T-helper 17 cell (primary cell): ENCODE results near the gene ATE1. TPM values are rescaled to one million over a fixed set of nuclear protein-coding genes. Genes with fewer than 3 reads are reported as not detected.
"Not testable (repeated sequence)": the region's sequence is repeated elsewhere in the genome, so short reads cannot be mapped to it uniquely, and the experiment has no call there.

ENCODE experiments used
- ATAC-seq: fragments of 150-1000 bp; cut with Tn5 transposase; 2 replicates; pipeline ENCODE4 v1.10.0; 2021; ENCODE audit warnings: mild to moderate bottlenecking, moderate library complexity
- DNase-seq, 3 donors: peaks; one replicate each; pipeline versions ENCODE4 v3.0.0 to v3.0.0-alpha.2; 2020 to 2021
- H3K9me3 ChIP-seq: one replicate; pipeline ENCODE4 v1.7.0; 2013; ENCODE audit warnings: low read length, mild to moderate bottlenecking; ENCODE audit not compliant: control insufficient read depth, poor library complexity, severe bottlenecking
- H3K27ac Mint-ChIP-seq: one replicate; pipeline ENCODE4 v1.8.0; 2022; ENCODE audit warnings: mild to moderate bottlenecking, moderate library complexity, mixed read lengths
- H3K27me3 Mint-ChIP-seq: one replicate; pipeline ENCODE4 v1.8.0; 2022; ENCODE audit warnings: mixed read lengths
- H3K36me3 Mint-ChIP-seq: one replicate; pipeline ENCODE4 v1.8.0; 2022; ENCODE audit warnings: low read depth, mixed read lengths
- H3K4me1 Mint-ChIP-seq: one replicate; pipeline ENCODE4 v1.8.0; 2022; ENCODE audit warnings: mild to moderate bottlenecking, mixed read lengths
- H3K4me3 Mint-ChIP-seq: one replicate; pipeline ENCODE4 v1.8.0; 2022; ENCODE audit warnings: mild to moderate bottlenecking, moderate library complexity, mixed read lengths
- total RNA-seq, 4 donors: library from RNA in 2 of 4; stranded (reverse) in 2 of 4; gene quantifications; one replicate each; pipeline ENCODE4 v1.2.3 and lab custom pipeline; 2022 to 2026

ATE1 gene
- total RNA-seq (10 to 100 TPM; 23.2 to 23.4 TPM), total RNA-seq (lab: John Stamatoyannopoulos, UW) (49.5 to 51.0 reads per million in 2 donors)

GRCh38 chr10:121927841-121928527 is at the start of gene ATE1:
Gene ATE1 (minus strand): TSS chr10:121928031. CDS start chr10:121927949, 82 bp downstream.
- H3K36me3 Mint-ChIP-seq: peaks cover under 1% of the 10 kb centered on the region
- peak within 1 kb of the TSS; percentile 89 for H3K4me3 Mint-ChIP-seq
- ATAC-seq: peak; percentile 98

DNA sequence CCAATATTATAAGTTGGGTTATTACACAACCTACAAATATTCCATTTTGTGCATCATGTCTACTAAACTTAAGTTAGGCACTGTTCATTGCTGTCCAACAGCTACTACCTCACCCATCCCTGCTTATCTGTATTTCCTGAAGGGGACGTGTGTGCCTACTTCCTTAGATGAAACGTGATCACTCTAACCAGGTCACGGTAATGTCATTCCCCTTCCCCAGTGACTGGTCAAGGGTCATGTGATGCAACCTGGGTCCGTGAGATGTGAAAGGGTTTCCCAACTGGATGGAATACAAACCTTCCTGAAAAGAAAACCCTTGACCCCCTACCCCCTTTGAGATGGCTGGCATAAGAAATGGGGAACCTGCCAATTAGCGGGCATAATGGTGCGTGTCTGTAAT is 48.8 kb upstream of the ATE1 start:
- DNase-seq (no peak), ATAC-seq (no peak)
- no peaks in the 10 kb centered on the region for H3K9me3 ChIP-seq
- no peaks in the 10 kb centered on the region for H3K36me3 Mint-ChIP-seq
- H3K4me1 Mint-ChIP-seq: peaks cover 12% of the 10 kb centered on the region
- peak overlapping the region; percentile 7 for H3K4me3 Mint-ChIP-seq
- no peaks in the 10 kb centered on the region for H3K27me3 Mint-ChIP-seq
- H3K27ac Mint-ChIP-seq: no peak overlapping the region

More at GRCh38 chr10:121927841-121928527, at the start of gene ATE1:
- Mint-ChIP-seq H3K4me1 (peaks cover 22% of the 10 kb centered on the region), H3K27me3 (no peaks in the 10 kb centered on the region), H3K27ac (peak within 1 kb of the TSS; percentile 91)
- peak; percentile 77 to 81 (median 77) for DNase-seq
- H3K9me3 ChIP-seq: no peaks in the 10 kb centered on the region

DNA sequence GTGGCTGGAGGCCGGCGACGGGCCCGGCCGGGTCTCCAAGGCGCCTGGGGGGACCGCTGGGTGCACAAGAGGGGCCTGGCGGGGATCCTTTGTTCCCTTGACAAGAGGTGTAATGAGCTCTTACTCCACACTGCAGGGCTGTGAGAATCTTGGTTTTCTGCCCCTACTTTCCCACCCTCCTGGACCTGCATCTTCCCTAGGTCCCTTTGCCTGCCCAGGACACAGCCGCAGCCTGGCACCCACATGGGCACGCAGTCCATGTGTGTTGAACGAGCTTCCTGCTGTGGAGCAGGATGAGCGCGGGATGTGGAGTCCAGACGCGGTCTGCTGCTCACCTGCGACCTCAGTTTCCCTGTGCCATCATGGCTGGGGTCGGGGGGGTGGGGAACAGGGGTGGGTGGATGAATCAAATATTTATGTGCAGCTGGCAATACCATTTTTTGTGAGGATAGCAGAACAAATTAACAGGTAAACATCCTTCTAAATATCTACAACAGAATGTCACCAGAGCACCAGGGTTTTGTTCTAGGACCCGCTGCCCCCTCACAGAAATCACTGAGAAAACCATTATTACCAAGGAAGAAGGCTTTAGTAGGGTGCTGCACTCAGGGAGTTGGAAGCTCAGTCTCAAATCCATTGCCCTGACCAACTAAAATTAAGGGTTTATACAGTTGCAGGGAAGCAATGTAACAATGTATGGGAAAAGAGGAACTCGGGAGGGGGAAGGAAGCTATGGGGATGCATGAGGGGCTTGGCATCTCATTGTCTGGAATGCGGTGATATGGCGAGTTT is 47.7 kb upstream of the ATE1 start:
- no peaks in the 10 kb centered on the region for H3K36me3 Mint-ChIP-seq
- H3K27me3 Mint-ChIP-seq: no peaks in the 10 kb centered on the region
- no peaks in the 10 kb centered on the region for H3K9me3 ChIP-seq
- ATAC-seq: peak; percentile 5
- peak overlapping the region; percentile 14 for H3K27ac Mint-ChIP-seq
- H3K4me1 Mint-ChIP-seq: peaks cover 14% of the 10 kb centered on the region
- peak overlapping the region; percentile 81 for H3K4me3 Mint-ChIP-seq
- DNase-seq: no peak

GRCh38 chr10:121974535-121975294 is 46.9 kb upstream of the ATE1 start, which contains the start of gene NSMCE4A:
Gene NSMCE4A (minus strand): TSS chr10:121975217. CDS start chr10:121975165, 52 bp downstream.
- ATAC-seq: peak; percentile 87
- no peaks in the 10 kb centered on the region for H3K36me3 Mint-ChIP-seq
- peaks cover 14% of the 10 kb centered on the region for H3K4me1 Mint-ChIP-seq

GRCh38 chr10:121974019-121974534 is 46.2 kb upstream of the ATE1 start:
- no peaks in the 10 kb centered on the region for H3K27me3 Mint-ChIP-seq
- no peaks in the 10 kb centered on the region for H3K36me3 Mint-ChIP-seq
- ATAC-seq (peak; percentile 11), DNase-seq (no peak)
- H3K4me3 Mint-ChIP-seq: peak overlapping the region; percentile 81
- peaks cover 14% of the 10 kb centered on the region for H3K4me1 Mint-ChIP-seq
- H3K27ac Mint-ChIP-seq: no peak overlapping the region
- H3K9me3 ChIP-seq: no peaks in the 10 kb centered on the region

More at GRCh38 chr10:121974535-121975294, 46.9 kb upstream of the ATE1 start, which contains the start of gene NSMCE4A:
- peak; percentile 44 to 63 (median 50) for DNase-seq
- no peaks in the 10 kb centered on the region for H3K9me3 ChIP-seq
- H3K27me3 Mint-ChIP-seq: no peaks in the 10 kb centered on the region
- H3K4me3 Mint-ChIP-seq: peak within 1 kb of the TSS; percentile 81
- peak within 1 kb of the TSS; percentile 14 for H3K27ac Mint-ChIP-seq

DNA sequence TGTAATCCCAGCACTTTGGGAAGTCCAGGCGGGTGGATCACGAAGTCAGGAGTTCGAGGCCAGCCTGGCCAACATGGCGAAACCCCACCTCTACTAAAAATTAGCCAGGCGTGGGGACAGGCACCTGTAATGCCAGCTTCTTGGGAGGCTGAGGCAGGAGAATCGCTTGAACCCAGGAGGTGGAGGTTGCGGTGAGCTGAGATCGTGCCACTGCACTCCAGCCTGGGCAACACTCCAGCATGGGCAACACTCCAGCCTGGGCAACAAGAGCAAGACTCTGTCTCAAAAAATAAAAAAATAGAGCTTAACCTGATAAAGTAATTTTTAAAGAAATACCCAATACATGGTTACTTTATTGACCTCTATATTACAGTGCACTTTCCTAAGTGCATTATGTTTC is 41.3 kb upstream of the ATE1 start:
- not testable (repeated sequence) for DNase-seq, H3K27me3 Mint-ChIP-seq, H3K4me3 Mint-ChIP-seq, ATAC-seq, H3K27ac Mint-ChIP-seq, H3K9me3 ChIP-seq, H3K36me3 Mint-ChIP-seq
- H3K4me1 Mint-ChIP-seq: peaks cover 14% of the 10 kb centered on the region

- Mint-ChIP-seq H3K27ac (no peak overlapping the region), H3K4me3 (no peak overlapping the region), H3K36me3 (peaks cover 3% of the 10 kb centered on the region), H3K4me1 (no peaks in the 10 kb centered on the region), H3K27me3 (no peaks in the 10 kb centered on the region)
- no peak for ATAC-seq
- H3K9me3 ChIP-seq: no peaks in the 10 kb centered on the region
- DNase-seq: no peak
Measured at GRCh38 chr10:121965996-121966395, 38.2 kb upstream of the ATE1 start.

DNA sequence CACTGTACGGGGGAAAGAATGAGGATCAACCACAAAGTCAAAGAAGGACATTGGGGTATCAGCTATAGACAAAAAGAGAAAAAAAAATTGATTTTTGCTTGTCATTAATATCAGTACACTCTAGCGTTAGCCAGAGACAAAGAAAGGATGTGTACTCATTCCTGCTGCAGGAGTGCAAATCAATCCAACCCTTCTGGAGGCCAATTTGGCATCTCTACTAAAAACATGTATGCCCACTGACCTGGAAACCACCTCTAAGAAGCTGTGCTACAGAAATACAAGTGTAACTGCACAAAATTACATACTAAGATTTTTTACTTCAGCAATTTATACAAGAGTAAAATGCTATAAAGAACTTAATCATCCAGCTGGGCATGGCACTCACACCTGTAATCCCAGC is 33.6 kb upstream of the ATE1 start:
- Mint-ChIP-seq H3K36me3 (peaks cover 3% of the 10 kb centered on the region), H3K4me3 (no peak overlapping the region), H3K4me1 (no peaks in the 10 kb centered on the region), H3K27ac (no peak overlapping the region), H3K27me3 (no peaks in the 10 kb centered on the region)
- H3K9me3 ChIP-seq: no peaks in the 10 kb centered on the region
- ATAC-seq (no peak), DNase-seq (no peak)

DNA sequence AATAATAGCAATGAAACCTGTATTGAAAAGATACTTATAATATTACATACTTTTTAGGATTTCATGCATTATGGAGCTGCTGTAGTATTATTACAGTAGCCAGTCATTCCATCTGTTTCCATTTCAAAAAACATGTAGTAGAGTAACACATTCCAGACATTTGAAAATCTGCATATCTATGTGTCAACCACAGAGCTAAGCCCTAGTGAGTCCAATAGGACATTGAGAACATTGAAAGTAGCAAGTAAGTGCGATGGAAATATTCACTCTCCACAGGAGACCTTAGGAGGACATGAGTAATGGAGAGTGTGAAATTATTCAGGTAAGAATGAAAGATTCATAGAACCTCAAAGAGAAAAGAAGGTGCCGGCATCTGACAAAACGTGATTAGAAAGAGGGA is 31.8 kb upstream of the ATE1 start:
- no peak for DNase-seq
- H3K27ac Mint-ChIP-seq: no peak overlapping the region
- ATAC-seq: no peak
- no peaks in the 10 kb centered on the region for H3K9me3 ChIP-seq
- no peaks in the 10 kb centered on the region for H3K27me3 Mint-ChIP-seq
- peaks cover 2% of the 10 kb centered on the region for H3K4me1 Mint-ChIP-seq
- H3K36me3 Mint-ChIP-seq: peaks cover 13% of the 10 kb centered on the region
- no peak overlapping the region for H3K4me3 Mint-ChIP-seq

- Mint-ChIP-seq H3K36me3 (peaks cover 10% of the 10 kb centered on the region), H3K4me3 (no peak overlapping the region), H3K4me1 (peaks cover 2% of the 10 kb centered on the region), H3K27me3 (no peaks in the 10 kb centered on the region), H3K27ac (no peak overlapping the region)
- ATAC-seq (no peak), DNase-seq (no peak)
- H3K9me3 ChIP-seq: no peaks in the 10 kb centered on the region
Measured at GRCh38 chr10:121956111-121957061, 28.6 kb upstream of the ATE1 start.

DNA sequence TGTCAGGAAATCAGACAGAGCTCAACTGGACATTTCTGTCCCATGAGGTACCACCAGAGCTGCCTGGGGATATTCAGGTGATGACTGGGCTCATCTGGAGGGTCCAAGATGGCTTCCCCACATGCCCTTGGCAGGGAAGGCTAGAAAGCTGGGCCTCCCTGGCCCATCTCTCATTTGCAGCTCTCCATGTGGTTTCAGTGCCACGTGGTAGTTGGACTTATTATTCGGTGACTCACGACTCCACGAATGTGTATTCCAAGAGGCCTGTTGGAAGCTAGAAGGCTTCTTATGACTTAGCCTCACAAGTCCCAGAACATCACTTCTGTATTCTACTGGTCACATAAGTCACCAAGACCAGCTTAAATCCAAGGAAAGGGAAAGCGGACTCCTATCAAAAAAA is 24.4 kb upstream of the ATE1 start:
- Mint-ChIP-seq H3K27me3 (no peaks in the 10 kb centered on the region), H3K27ac (peak overlapping the region; percentile 45), H3K4me3 (no peak overlapping the region), H3K36me3 (peaks cover 13% of the 10 kb centered on the region), H3K4me1 (peaks cover 2% of the 10 kb centered on the region)
- H3K9me3 ChIP-seq: no peaks in the 10 kb centered on the region
- DNase-seq (no peak), ATAC-seq (no peak)

GRCh38 chr10:121949451-121949850 is 21.6 kb upstream of the ATE1 start:
- no peak for ATAC-seq
- Mint-ChIP-seq H3K4me3 (no peak overlapping the region), H3K27ac (no peak overlapping the region), H3K27me3 (no peaks in the 10 kb centered on the region), H3K36me3 (peaks cover 3% of the 10 kb centered on the region), H3K4me1 (no peaks in the 10 kb centered on the region)
- DNase-seq: no peak
- H3K9me3 ChIP-seq: no peaks in the 10 kb centered on the region
